HG03159 (cell line): ENCODE measurements around the gene SLC38A3.
"Not testable (repeated sequence)": the region's sequence is repeated elsewhere in the genome, so short reads cannot be mapped to it uniquely, and the experiment has no call there.

Experiments
- ATAC-seq: cut with Tn5 transposase; IDR thresholded peaks from one replicate; pipeline ENCODE4 v1.9.1; 2021; ENCODE audit warnings: mild to moderate bottlenecking, moderate library complexity; ENCODE audit not compliant: unreplicated experiment

SLC38A3 gene

GRCh38 chr3:50210176-50210509, 5.1 kb downstream of the SLC38A3 start:
- ATAC-seq = no peak

- no peak for ATAC-seq
Observed at GRCh38 chr3:50210510-50211367, 5.7 kb downstream of the SLC38A3 start.

GRCh38 chr3:50211368-50211717, 6.3 kb downstream of the SLC38A3 start:
- ATAC-seq = not testable (repeated sequence)

DNA sequence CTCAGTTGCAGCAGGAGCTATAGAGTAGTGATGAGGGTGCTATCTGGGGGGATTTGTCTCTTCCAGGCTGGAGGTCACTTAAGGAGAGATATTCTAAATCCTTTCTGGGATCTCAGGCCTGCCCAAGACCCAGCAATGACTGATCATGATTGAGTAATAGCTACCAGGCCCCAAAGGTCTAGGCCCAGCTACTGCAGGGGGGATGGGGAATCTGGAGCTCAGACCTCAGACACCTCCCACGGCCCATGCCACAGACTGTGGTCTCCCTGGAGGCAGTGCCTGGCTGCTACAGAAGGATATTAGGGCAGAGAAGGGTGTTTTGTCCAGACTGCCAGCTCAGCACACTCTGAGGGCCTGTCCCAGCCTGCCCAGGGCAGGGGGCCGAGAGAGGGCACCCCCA, 6.9 kb downstream of the SLC38A3 start:
- ATAC-seq = no peak

DNA sequence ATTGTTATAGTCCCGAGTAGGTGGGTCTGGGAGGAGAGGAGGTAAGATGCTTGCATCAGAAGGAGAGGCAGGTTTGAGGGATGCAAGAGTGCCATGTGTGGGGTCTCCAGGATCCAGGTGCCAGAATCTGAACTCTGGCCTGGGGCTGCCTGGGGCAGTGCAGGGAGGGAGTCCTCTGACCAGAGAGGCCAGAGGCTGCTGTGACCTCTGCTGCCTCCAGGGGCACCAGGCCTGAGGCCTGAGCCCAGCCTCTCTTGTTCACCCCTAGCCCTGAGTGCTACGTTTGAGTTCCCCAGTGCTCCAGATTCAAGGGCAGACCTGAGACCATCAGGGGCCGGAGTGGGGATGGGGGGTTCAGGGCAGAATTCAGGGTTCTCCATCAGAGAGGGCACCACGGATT, 7.4 kb downstream of the SLC38A3 start:
- no peak for ATAC-seq

GRCh38 chr3:50212971-50213370, 7.9 kb downstream of the SLC38A3 start:
- ATAC-seq = no peak

- no peak for ATAC-seq
Observed at GRCh38 chr3:50213373-50213772, 8.3 kb downstream of the SLC38A3 start.

DNA sequence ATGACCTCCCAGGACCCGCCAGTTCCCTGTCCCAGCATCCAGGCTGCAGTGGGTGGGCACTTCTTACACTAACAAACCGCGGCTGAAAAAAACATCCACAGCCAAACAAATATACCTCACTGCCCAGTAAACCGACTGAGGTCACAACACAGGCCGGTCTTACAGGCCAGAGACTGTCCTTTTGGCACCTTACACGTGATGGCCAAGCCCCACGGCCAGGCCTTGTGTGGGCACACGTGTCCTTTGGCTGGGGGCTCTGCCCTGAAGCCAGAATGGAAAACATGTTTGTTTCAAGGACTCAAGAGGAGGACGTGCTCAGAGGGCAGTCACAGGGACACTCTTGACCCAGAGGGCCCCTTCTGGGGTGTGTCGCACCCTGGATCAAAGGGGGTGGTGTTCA, 9.8 kb downstream of the SLC38A3 start:
- ATAC-seq = no peak

DNA sequence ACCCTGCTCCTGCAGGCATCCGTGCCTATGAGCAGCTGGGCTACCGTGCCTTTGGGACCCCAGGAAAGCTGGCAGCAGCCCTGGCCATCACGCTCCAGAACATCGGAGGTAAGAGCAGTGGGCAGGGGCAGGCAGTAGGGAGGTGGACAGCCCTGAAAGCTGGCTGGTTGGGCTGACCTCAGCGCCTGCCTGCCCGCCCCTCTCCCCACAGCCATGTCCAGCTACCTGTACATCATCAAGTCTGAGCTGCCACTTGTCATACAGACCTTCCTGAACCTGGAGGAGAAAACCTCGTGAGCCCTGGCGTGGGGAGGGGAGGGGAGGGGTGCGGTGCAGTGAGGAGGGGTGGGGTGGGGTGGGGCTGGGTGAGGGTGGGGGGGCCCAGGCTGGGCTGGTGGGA, 10.5 kb downstream of the SLC38A3 start:
- ATAC-seq = no peak

DNA sequence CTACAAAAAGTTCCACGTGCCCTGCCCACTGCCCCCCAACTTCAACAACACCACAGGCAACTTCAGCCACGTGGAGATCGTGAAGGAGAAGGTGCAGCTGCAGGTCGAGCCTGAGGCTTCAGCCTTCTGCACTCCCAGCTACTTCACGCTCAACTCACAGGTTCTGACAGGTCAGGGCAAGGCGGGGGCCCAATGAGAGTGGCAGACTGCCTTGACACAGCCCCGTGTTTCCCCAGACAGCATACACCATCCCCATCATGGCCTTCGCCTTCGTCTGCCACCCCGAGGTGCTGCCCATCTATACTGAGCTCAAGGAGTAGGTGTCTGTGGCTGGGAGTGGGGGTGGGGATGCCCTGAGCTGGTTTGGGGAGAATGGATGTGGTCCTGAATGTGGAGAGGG, 12.6 kb downstream of the SLC38A3 start:
- ATAC-seq = no peak

GRCh38 chr3:50218448-50218847, 13.4 kb downstream of the SLC38A3 start:
- ATAC-seq = no peak

DNA sequence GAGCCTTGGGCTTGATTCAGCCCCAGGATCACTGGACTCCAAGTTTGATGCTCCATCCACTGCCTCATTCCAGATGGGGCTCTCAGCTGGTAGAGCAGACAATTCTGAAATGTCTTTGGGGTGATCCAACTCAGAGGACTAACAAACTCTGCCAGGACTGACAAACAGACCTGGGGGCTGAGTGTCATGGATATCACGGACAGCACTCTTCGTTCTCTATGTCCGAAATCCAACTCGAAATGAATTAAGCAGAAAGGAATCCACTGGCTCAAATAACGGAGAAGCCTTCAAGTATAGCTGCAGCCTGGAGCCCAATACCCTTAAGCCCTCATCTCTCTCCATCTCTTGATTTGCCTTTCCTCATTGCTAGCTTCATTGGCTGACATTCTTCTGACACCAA, 14.2 kb downstream of the SLC38A3 start:
- ATAC-seq = no peak

GRCh38 chr3:50220109-50220508, 15.0 kb downstream of the SLC38A3 start:
- no peak for ATAC-seq

- ATAC-seq = no peak
Observed at GRCh38 chr3:50221051-50221410, 16.0 kb downstream of the SLC38A3 start.

DNA sequence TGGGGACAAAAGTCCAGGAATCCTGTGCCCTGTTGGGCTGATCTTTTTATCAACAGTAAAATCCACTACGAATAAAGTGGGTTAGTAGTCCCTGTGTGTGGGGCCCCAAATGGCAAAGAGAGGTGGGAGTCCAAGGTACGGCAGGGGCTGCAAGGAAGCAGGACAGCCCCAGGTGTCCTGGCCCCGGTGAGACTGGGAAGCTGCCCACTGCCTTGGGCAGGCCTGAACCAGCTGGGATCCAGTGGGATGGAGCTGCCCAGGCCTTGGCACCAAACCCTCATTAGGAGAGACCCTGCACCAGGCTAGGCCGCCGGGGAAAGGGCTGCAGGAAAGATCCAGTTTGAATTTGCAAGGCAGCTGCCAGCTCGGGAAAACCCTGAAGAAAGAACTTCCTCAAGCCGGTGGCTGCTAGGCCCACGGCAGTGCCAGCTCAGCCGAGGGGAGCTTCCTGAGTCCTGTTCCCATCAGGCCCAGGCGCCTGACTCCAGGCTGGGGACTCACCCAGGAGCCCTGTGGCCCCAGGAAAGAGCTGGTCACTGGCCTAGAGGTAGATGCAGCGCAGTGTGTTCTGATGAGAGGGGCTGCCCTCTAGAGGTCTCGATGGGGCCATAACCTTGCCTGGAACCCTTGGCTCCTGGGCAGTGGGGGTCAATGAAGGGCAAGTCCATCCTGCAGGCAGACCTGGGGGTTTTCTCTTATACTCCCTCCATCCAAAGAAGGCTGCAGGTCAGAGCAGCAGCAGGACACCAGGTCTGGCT, 16.5 kb downstream of the SLC38A3 start:
- ATAC-seq = no peak

GRCh38 chr3:50222169-50222528, 17.1 kb downstream of the SLC38A3 start:
- no peak for ATAC-seq

DNA sequence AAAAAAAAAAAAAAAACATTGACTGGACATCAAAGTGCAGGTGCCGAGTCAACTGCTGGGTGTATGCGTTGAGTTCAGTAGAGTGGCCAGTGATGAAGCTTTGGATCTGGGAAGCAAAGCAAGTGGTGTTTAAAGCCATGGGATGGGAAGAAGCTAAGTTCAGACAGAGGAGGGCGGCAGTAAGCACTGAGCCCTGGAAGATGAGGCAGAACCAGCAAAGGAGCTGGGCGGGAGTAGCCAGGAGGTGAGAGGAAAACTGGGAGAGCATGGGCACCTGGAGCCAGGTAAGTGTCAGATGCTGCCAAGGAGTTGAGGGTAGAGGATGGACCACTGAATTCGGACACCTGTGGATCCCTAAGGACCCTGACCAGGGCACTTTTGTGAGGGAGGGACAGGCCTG, 19.6 kb downstream of the SLC38A3 start:
- ATAC-seq = no peak

DNA sequence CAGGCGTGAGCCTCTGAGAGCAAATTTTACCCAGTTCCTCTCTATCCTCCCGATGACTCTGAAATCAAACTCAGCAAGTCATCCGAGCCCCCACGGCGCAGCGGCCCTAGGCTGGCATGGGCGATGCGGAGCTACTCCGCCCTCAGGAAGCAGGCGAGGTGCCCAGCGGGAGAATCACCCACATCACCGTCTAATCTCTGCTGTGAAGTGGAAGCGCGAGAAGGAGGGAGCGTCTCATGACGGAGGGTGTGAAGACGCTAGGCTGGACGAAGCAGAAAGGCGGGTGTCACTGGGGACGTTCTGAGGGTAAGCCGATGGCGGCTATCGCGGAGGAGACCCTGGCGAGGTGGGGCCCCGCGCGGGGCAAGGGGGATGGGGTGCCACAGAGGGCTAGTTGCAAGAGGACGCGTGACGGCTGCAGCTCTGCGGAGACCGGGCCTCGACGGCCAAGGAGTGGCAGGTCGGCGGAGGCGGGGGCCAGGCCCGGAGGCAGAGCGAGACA, 21.9 kb downstream of the SLC38A3 start:
- ATAC-seq = no peak

GRCh38 chr3:50227390-50228183, 22.5 kb downstream of the SLC38A3 start:
- ATAC-seq = peak; percentile 74

GRCh38 chr3:50228184-50228763, 23.2 kb downstream of the SLC38A3 start:
- ATAC-seq = not testable (repeated sequence)

GRCh38 chr3:50229490-50229889, 24.4 kb downstream of the SLC38A3 start:
- no peak for ATAC-seq
